Activated naive CD4-positive, alpha-beta T cell (primary cell): ENCODE data around the gene GET3.
"Not testable (repeated sequence)": the region's sequence is repeated elsewhere in the genome, so short reads cannot be mapped to it uniquely, and the experiment has no call there.

Experiments used
- DNase-seq, 4 experiments: peaks; one replicate each; lab custom pipeline; 2025; lab: John Stamatoyannopoulos, UW

Gene GET3

GRCh38 chr19:12736995-12737834 lies at the start of gene GET3:
GET3 (plus strand) TSS chr19:12737497; CDS start chr19:12737506, 9 bp downstream.
- peak; percentile 45 to 73 (median 58) for DNase-seq

GRCh38 chr19:12689012-12689411 lies 48.3 kb upstream of the GET3 start:
- DNase-seq, result no peak

- no peak for DNase-seq
Observed at GRCh38 chr19:12689581-12690216, 47.6 kb upstream of the GET3 start.

- DNase-seq, result no peak
Observed at GRCh38 chr19:12692960-12693359, 44.3 kb upstream of the GET3 start.

- DNase-seq, result no peak
Observed at GRCh38 chr19:12694641-12695040, 42.7 kb upstream of the GET3 start.

- DNase-seq, result no peak
Observed at GRCh38 chr19:12695096-12695495, 42.2 kb upstream of the GET3 start.

- DNase-seq, result no peak
Observed at GRCh38 chr19:12695514-12695913, 41.8 kb upstream of the GET3 start.

- no peak for DNase-seq
Observed at GRCh38 chr19:12695997-12696365, 41.3 kb upstream of the GET3 start.

GRCh38 chr19:12696366-12697335 lies 40.6 kb upstream of the GET3 start, which contains the start of gene FBXW9:
FBXW9 (minus strand) TSS chr19:12696631; CDS start chr19:12696581, 50 bp downstream.
- peak; percentile 96 to 97 (median 96) for DNase-seq

GRCh38 chr19:12697425-12697824 lies 39.9 kb upstream of the GET3 start:
- not testable (repeated sequence) for DNase-seq

- no peak for DNase-seq
Observed at GRCh38 chr19:12698138-12698537, 39.2 kb upstream of the GET3 start.

- no peak for DNase-seq
Observed at GRCh38 chr19:12701596-12702282, 35.6 kb upstream of the GET3 start.

GRCh38 chr19:12703046-12703445 lies 34.3 kb upstream of the GET3 start:
- DNase-seq, result no peak

GRCh38 chr19:12705169-12705568 lies 32.1 kb upstream of the GET3 start:
- DNase-seq, result no peak

GRCh38 chr19:12705654-12706331 lies 31.5 kb upstream of the GET3 start:
- no peak for DNase-seq

GRCh38 chr19:12706332-12706718 lies 31.0 kb upstream of the GET3 start:
- DNase-seq, result no peak

GRCh38 chr19:12708641-12709040 lies 28.7 kb upstream of the GET3 start:
- no peak for DNase-seq

- DNase-seq, result no peak
Observed at GRCh38 chr19:12711187-12711586, 26.1 kb upstream of the GET3 start.

- DNase-seq, result not testable (repeated sequence)
Observed at GRCh38 chr19:12712077-12712476, 25.2 kb upstream of the GET3 start.

GRCh38 chr19:12713304-12713703 lies 24.0 kb upstream of the GET3 start:
- not testable (repeated sequence) for DNase-seq

GRCh38 chr19:12715102-12715501 lies 22.2 kb upstream of the GET3 start:
- no peak for DNase-seq
